Activated naive CD4-positive, alpha-beta T cell treated with anti-CD3 and anti-CD28 coated beads, Interleukin-2, amount 50 U/mL, for 24 hours (primary cell): ENCODE data around the gene CCDC57.

Experiments
- H3K27ac Mint-ChIP-seq: one replicate; pipeline ENCODE4 v1.8.0; 2021; ENCODE audit warnings: mild to moderate bottlenecking, mixed read lengths
- H3K27me3 Mint-ChIP-seq: one replicate; pipeline ENCODE4 v1.8.0; 2021; ENCODE audit warnings: mixed read lengths
- H3K36me3 Mint-ChIP-seq: one replicate; pipeline ENCODE4 v1.8.0; 2021; ENCODE audit warnings: mixed read lengths
- H3K4me1 Mint-ChIP-seq: one replicate; pipeline ENCODE4 v1.8.0; 2021; ENCODE audit warnings: mixed read lengths
- H3K4me3 Mint-ChIP-seq: one replicate; pipeline ENCODE4 v1.8.0; 2021; ENCODE audit warnings: mild to moderate bottlenecking, mixed read lengths
- H3K9me3 Mint-ChIP-seq: one replicate; pipeline ENCODE4 v1.8.0; 2021; ENCODE audit warnings: mixed read lengths

The CCDC57 gene

DNA sequence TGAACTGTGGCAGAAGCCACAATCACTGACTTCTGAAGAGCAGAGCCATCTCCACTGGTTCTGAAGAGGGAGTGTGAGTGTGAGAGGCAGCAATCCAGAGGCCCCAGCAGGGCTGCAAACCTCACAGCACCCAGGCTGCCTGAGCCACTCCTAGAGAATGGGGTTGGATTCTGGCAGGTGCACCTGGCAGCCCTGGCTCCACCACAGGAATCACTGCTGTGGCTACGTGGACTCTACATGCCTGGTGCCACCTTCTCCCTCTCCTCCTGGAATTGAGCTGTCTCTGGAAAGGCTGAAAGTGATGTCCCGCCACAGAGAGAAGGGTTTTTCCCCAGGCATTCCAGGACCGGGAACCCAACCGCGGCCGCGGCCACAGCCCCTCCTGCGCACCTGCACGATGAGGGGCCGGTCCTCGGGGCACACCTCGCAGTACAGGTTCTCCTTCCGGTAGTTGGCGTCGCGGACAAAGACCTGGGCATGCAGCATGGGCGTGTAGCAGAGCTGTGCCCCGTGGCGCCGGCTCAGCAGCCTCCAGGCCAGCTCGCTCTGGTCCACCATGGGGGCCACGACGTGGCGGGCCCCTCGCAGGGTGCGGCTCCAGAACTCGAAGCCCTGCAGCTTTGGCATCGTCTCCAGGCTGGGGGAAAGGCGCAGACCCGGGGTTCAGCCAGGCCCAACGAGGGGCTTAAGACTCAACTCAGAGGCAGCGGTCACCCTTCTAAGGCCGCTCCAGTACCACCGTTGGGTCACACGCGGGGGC lies 148.0 kb downstream of the CCDC57 start:
- Mint-ChIP-seq H3K27ac (peak overlapping the region; percentile 51), H3K36me3 (no peaks in the 10 kb centered on the region), H3K4me1 (peaks cover 9% of the 10 kb centered on the region), H3K9me3 (no peaks in the 10 kb centered on the region), H3K4me3 (peak overlapping the region; percentile 74), H3K27me3 (no peaks in the 10 kb centered on the region)

DNA sequence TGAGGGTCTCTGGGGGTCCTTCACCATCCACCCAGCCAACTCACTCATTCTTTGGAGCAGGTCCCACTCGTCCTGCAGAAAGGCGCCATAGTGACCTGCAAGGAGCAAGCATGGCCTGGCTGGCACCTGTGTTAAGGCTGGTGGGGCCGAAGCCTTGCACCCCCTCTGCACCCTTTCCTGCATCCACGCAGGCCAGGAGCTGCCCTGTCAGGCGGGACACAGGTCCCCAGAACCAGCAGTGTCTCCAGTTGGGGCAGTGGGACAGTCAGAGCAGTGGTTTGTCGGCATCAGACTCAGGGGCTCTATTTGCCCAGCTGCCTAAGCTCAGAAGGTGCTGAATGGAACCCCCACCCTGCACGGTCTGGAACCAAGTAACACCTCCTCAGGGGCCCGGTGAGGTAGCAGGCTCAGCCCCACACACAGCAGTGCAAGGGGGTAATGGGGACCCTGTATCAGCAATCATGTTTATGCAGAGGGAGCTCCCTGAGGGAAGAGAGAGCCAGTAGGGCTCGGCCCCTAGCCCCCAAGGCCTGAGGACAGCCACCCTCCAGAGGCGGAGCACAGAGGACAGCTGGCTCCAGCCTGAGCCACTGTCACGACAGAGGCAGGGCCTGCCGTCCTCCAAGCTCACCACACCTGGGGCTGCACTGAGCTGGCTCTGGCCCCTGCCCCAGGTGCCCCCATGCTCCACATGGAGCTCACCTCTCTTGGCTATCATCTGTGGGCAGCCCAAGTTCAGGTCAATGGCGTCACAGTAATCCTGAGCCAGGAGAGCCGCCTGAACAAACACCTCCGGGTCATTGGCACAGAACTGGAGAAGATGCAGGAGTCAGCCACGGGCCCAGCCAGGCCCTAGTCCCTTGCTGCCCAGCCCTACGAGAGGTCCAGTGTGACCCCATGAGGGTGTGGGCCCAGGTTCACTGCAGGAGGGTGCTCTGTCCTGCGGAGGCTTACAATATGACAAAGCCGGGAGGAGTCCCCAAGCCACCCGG lies 148.9 kb downstream of the CCDC57 start:
- Mint-ChIP-seq H3K4me1 (peaks cover 9% of the 10 kb centered on the region), H3K4me3 (peak overlapping the region; percentile 74), H3K9me3 (no peaks in the 10 kb centered on the region), H3K27me3 (no peaks in the 10 kb centered on the region), H3K27ac (peak overlapping the region; percentile 51), H3K36me3 (no peaks in the 10 kb centered on the region)

DNA sequence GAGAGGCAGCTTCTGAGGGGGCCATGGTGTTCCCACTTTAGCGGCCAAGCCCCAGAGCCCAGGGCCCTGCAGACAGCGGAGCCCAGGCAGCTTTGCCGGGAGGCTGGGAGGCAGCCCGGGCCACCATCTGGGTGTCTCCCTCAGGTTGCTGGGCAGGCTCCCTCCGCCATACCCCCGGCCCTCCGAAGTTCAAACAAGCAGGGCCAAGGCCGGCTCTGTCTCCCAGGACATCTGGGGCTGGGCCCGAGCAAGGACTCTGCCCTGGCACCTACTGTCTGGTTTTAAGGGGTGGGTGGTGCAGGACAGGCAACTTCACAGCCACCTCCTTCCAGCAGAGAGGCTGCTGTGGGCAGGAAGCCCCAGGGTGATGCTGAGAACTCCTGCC lies 149.7 kb downstream of the CCDC57 start:
- Mint-ChIP-seq H3K4me3 (no peak overlapping the region), H3K36me3 (no peaks in the 10 kb centered on the region), H3K4me1 (peaks cover 9% of the 10 kb centered on the region), H3K27me3 (no peaks in the 10 kb centered on the region), H3K27ac (no peak overlapping the region), H3K9me3 (no peaks in the 10 kb centered on the region)

DNA sequence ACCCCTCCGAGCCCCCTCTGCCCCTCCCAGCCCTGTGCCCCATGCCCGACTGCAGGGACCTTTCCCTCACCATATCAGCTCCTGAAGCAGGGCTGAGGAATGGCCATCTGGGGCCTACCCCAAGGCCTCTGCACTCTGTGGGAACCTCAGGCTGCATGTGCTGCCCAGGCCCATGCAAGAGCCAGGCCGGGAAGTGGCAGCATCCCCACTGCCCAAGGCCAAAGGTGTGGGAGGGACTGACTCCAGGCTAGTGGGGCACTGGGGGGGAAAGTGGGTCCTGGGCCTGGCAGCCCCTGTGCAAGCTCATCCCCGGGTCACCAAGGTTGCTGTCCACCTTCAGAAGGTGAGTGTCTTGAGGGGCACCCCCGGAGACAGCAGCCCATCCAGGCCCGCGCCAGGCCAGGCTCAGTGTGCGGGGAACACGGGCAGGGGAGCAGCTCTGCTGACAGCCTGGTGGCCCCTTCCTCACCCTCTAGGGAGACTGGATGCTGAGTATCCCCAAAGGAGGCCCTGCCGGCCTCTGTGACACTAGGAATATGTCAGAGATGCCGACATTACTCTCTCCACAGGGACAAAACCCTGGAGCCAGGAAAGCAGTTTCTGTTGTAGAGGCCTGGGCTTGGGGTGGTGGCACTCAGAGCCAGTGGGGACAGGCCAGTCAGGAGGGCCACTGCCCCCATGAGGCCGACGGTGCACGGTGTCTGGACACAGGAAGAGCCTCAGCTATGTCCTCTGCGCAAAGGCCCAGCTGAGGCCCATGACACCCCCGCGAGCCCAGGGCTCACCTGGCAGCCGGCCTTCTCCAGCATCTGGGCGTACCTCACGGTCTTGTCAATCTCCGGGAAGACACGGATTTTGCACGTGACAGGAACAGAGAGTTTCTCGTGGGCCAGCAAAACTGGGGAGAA lies 150.3 kb downstream of the CCDC57 start:
- H3K9me3 Mint-ChIP-seq = no peaks in the 10 kb centered on the region

DNA sequence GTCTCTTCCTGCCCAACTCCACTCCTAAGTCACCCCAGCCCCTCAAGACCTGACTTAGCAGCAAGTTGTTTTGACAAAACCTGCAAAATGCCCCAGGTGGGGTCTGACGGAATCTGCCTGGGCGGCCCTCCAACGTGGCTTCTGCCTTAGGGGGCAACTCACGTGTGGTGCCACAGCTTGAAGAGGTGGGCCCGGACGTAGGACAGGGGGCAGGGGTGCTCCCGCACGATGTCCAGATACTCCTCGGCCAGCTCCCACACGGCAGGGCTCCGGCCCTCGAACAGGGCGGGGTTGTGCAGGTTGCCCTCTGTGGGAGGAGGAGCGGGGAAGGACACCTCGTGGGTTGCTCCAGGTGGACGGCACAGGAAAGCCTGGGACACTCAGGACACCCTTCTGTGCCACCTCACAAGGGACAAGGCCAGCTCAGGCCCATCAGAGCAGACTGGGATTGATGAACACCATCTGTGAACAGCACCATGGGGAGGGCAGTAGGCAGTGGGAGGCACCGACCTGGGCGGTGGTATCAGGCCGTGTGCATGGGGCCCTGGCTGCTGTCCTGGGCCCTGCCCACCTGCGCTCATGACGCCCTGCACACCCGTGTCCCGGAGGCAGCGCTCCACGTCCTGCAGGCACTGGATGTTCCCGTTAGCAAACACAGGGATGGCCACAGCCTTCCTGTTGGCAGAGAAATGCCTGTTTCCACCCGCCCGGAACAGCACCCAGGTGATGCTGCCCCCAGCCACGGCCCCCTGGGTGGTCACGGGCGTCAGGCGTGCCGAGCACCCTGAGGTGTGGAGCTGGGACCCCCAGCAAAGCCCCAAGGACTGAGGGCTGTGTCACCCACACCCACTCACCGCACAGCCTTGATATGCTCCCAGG lies 151.4 kb downstream of the CCDC57 start:
- H3K4me1 Mint-ChIP-seq = peaks cover 5% of the 10 kb centered on the region

More for the DNA sequence above, 150.3 kb downstream of the CCDC57 start:
- no peaks in the 10 kb centered on the region for H3K27me3 Mint-ChIP-seq
- no peak overlapping the region for H3K4me3 Mint-ChIP-seq
- H3K4me1 Mint-ChIP-seq = peaks cover 9% of the 10 kb centered on the region
- H3K27ac Mint-ChIP-seq = peak overlapping the region; percentile 55
- no peaks in the 10 kb centered on the region for H3K36me3 Mint-ChIP-seq

GRCh38 chr17:82060614-82061013 lies 152.0 kb downstream of the CCDC57 start:
- no peak overlapping the region for H3K4me3 Mint-ChIP-seq
- H3K9me3 Mint-ChIP-seq = no peaks in the 10 kb centered on the region
- H3K4me1 Mint-ChIP-seq = peaks cover 3% of the 10 kb centered on the region
- no peaks in the 10 kb centered on the region for H3K36me3 Mint-ChIP-seq
- H3K27me3 Mint-ChIP-seq = no peaks in the 10 kb centered on the region
- H3K27ac Mint-ChIP-seq = no peak overlapping the region

More for the DNA sequence above, 151.4 kb downstream of the CCDC57 start:
- Mint-ChIP-seq H3K9me3 (no peaks in the 10 kb centered on the region), H3K27me3 (no peaks in the 10 kb centered on the region), H3K36me3 (no peaks in the 10 kb centered on the region), H3K27ac (no peak overlapping the region), H3K4me3 (no peak overlapping the region)

DNA sequence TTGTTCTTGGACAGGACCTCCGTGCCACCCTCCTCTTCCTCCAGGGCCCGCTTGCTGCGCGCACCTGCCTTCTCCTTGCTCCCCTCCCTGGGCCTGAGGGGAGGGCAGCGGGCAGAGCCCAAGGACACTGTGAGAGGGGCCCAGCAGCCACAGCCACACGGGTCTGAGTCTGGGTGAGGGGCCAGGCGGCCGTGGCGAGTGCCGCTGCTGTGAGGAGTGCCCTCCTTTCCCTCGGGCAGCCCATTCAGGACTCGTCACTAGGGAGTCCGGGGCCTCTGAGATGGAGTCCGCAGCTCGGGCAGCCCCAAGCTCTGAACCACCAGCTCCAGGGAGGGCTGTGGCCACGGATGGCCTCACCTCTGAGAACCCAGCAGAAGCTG lies 152.7 kb downstream of the CCDC57 start:
- Mint-ChIP-seq H3K36me3 (no peaks in the 10 kb centered on the region), H3K27ac (no peak overlapping the region), H3K9me3 (no peaks in the 10 kb centered on the region), H3K27me3 (no peaks in the 10 kb centered on the region), H3K4me1 (peaks cover 3% of the 10 kb centered on the region), H3K4me3 (no peak overlapping the region)

DNA sequence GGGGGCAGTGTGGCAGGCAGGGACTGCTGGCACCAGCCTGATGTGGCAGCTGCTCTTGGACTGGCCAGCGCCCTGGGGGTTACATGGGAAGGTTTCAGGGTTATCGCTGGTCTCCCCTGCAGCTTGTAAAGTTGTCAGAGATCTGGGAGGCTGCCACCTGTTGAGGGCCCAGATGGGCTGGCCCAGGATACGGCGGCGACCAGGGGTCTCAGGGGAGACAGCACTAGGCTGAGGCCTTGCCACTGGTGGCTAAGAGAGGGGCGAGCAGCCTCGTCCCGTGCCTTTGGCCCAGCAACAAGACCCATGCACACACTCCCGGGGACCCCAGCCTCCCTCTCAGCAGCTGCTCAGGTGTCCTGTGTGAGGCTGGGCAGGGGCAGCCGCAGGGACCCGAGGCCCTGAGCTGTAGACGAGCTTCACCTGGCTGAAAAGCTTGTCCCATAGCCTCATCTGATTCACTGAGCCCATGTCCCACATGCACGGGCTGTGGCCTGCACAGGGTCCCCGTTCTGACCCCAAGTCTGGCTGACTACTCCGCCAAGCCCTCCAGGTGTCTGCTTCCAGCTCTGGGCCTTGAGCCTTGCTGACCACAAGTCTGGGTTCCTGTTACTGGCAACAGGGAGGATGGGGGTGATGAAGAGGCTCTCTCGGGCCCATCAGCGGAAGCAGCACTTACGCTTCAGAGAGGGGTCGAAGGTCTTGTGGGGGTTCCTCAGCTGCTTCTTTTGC lies 153.2 kb downstream of the CCDC57 start:
- H3K9me3 Mint-ChIP-seq = no peaks in the 10 kb centered on the region
- H3K27me3 Mint-ChIP-seq = no peaks in the 10 kb centered on the region
- H3K36me3 Mint-ChIP-seq = no peaks in the 10 kb centered on the region
- peaks cover 3% of the 10 kb centered on the region for H3K4me1 Mint-ChIP-seq
- H3K4me3 Mint-ChIP-seq = no peak overlapping the region
- no peak overlapping the region for H3K27ac Mint-ChIP-seq

- Mint-ChIP-seq H3K9me3 (no peaks in the 10 kb centered on the region), H3K36me3 (no peaks in the 10 kb centered on the region), H3K4me1 (peaks cover 3% of the 10 kb centered on the region), H3K27ac (no peak overlapping the region), H3K27me3 (no peaks in the 10 kb centered on the region), H3K4me3 (no peak overlapping the region)
Observed at GRCh38 chr17:82058855-82059249, 153.8 kb downstream of the CCDC57 start.

- no peaks in the 10 kb centered on the region for H3K36me3 Mint-ChIP-seq
Observed at GRCh38 chr17:82058230-82058854, 154.3 kb downstream of the CCDC57 start.

GRCh38 chr17:82056729-82057621 lies 155.7 kb downstream of the CCDC57 start:
- Mint-ChIP-seq H3K9me3 (no peaks in the 10 kb centered on the region), H3K4me1 (peaks cover 7% of the 10 kb centered on the region), H3K4me3 (no peak overlapping the region), H3K27ac (no peak overlapping the region), H3K36me3 (no peaks in the 10 kb centered on the region), H3K27me3 (no peaks in the 10 kb centered on the region)

More at GRCh38 chr17:82058230-82058854, 154.3 kb downstream of the CCDC57 start:
- no peaks in the 10 kb centered on the region for H3K9me3 Mint-ChIP-seq
- peaks cover 4% of the 10 kb centered on the region for H3K4me1 Mint-ChIP-seq
- H3K4me3 Mint-ChIP-seq = no peak overlapping the region
- no peaks in the 10 kb centered on the region for H3K27me3 Mint-ChIP-seq
- no peak overlapping the region for H3K27ac Mint-ChIP-seq

DNA sequence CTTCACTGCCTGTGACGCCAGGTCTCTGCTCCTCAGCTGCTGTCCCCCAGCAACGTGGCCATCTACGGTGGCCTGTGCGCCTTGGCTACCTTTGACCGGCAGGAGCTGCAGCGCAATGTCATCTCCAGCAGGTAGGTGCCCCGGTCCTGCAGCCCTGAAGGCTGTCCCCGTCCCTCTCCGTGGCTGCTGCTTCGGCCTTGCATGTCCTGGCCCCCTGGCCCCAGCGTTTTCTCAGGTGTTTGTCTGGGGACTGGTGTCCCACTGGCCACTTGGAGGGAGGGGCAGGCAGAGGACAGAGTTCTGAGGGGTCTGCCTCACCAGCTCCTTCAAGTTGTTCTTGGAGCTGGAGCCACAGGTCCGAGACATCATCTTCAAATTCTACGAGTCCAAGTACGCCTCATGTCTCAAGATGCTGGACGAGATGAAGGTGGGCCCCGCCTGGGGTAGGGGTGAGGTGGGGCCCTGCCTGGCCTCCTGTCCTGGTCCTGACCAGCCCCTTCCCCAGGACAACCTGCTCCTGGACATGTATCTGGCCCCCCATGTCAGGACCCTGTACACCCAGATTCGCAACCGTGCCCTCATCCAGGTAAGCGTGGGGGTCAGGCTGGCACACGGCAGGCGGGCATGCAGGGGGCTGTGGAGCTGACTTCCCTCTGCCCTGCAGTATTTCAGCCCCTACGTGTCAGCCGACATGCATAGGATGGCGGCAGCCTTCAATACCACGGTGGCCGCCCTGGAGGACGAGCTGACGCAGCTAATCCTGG lies 156.5 kb downstream of the CCDC57 start:
- Mint-ChIP-seq H3K36me3 (no peaks in the 10 kb centered on the region), H3K27ac (no peak overlapping the region)

More for the DNA sequence above, 156.5 kb downstream of the CCDC57 start:
- Mint-ChIP-seq H3K9me3 (no peaks in the 10 kb centered on the region), H3K4me1 (peaks cover 7% of the 10 kb centered on the region), H3K4me3 (no peak overlapping the region), H3K27me3 (no peaks in the 10 kb centered on the region)
